IMR-90 (cell line): ENCODE data around the gene RFK. TPM values are rescaled to one million over a fixed set of nuclear protein-coding genes. Genes with fewer than 3 reads are reported as not detected.
A peak's percentile ranks its signal among the peaks of the same experiment; 100 is the strongest.

Source experiments
- ATAC-seq: fragments of 200-7000 bp; cut with Tn5 transposase; 2 replicates; pipeline ENCODE4 v1.9.1; 2020; ENCODE audit warnings: low read depth, mild to moderate bottlenecking, moderate library complexity
- BruUV-seq: library from RNA; stranded (reverse); fragments of 400-500 nt; replicated peaks from 2 replicates; lab custom pipeline; 2021; lab: Mats Ljungman, UMichigan
- CTCF ChIA-PET: fragments of 300-600 bp; formaldehyde crosslinking; extraction: SDS; loops from one replicate; lab custom pipeline; 2021; ENCODE audit warnings: antibody characterized with exemption; lab: Yijun Ruan, JAX
- POLR2A ChIA-PET: fragments of 300-600 bp; sonication (Branson Sonifier 250); formaldehyde crosslinking; loops from one replicate; lab custom pipeline; 2022; ENCODE audit warnings: antibody characterized with exemption; ENCODE audit not compliant: unreplicated experiment; lab: Charles Lee
- DNase-seq: peaks from one replicate; pipeline ENCODE4 v3.0.0; 2013
- H2AFZ ChIP-seq: replicated peaks from 2 replicates; pipeline ENCODE3; 2013; ENCODE audit warnings: low read length, mild to moderate bottlenecking; ENCODE audit not compliant: poor library complexity
- H2AK5ac ChIP-seq: 2 replicates; pipeline ENCODE4 v1.6.1; 2013; ENCODE audit warnings: low read depth, low read length, inconsistent platforms
- H2AK9ac ChIP-seq: replicated peaks from 2 replicates; pipeline ENCODE3; 2013; ENCODE audit warnings: mild to moderate bottlenecking, low read depth, low read length, moderate library complexity; ENCODE audit not compliant: poor library complexity
- H2BK120ac ChIP-seq: 2 replicates; pipeline ENCODE4 v1.6.1; 2013; ENCODE audit warnings: low read depth, low read length, inconsistent platforms
- H2BK15ac ChIP-seq: 3 replicates; pipeline ENCODE4 v1.6.1; 2013; ENCODE audit warnings: low read depth, low read length, inconsistent platforms
- H2BK20ac ChIP-seq: 2 replicates; pipeline ENCODE4 v1.6.1; 2013; ENCODE audit warnings: low read depth, mild to moderate bottlenecking, inconsistent platforms, low read length, moderate library complexity
- H2BK5ac ChIP-seq: 2 replicates; pipeline ENCODE4 v1.6.1; 2013; ENCODE audit warnings: mild to moderate bottlenecking, low read depth, low read length, inconsistent platforms; ENCODE audit not compliant: poor library complexity, severe bottlenecking
- H3K14ac ChIP-seq: replicated peaks from 2 replicates; pipeline ENCODE4 v1.6.1; 2013; ENCODE audit warnings: low read depth, low read length, inconsistent platforms
- H3K18ac ChIP-seq: 2 replicates; pipeline ENCODE4 v1.6.1; 2013; ENCODE audit warnings: low read depth, low read length, control low read depth
- H3K23ac ChIP-seq: 2 replicates; pipeline ENCODE4 v1.6.1; 2013; ENCODE audit warnings: low read depth, low read length, inconsistent platforms
- H3K27ac ChIP-seq: 2 replicates; pipeline ENCODE4 v1.5.1; 2013; ENCODE audit warnings: mild to moderate bottlenecking, control low read depth, low read length; ENCODE audit not compliant: insufficient read depth
- H3K27me3 ChIP-seq: 2 replicates; pipeline ENCODE4 v1.6.1; 2013; ENCODE audit warnings: low read length; ENCODE audit not compliant: control insufficient read depth, insufficient read depth
- H3K36me3 ChIP-seq: 2 replicates; pipeline ENCODE4 v1.6.1; 2013; ENCODE audit warnings: low read length, mixed read lengths; ENCODE audit not compliant: control insufficient read depth, insufficient read depth
- H3K4ac ChIP-seq: 2 replicates; pipeline ENCODE4 v1.6.1; 2013; ENCODE audit warnings: low read depth, low read length, inconsistent platforms
- H3K4me1 ChIP-seq: 2 replicates; pipeline ENCODE4 v1.6.1; 2013; ENCODE audit warnings: low read length, mixed read lengths; ENCODE audit not compliant: control insufficient read depth, insufficient read depth
- H3K4me2 ChIP-seq: 2 replicates; pipeline ENCODE4 v1.6.1; 2013; ENCODE audit warnings: low read depth, mild to moderate bottlenecking, control low read depth, low read length, moderate library complexity
- H3K4me3 ChIP-seq: 2 replicates; pipeline ENCODE4 v1.5.1; 2013; ENCODE audit warnings: low read depth, mild to moderate bottlenecking, control low read depth, low read length, moderate library complexity; ENCODE audit not compliant: insufficient read depth
- H3K56ac ChIP-seq: 2 replicates; pipeline ENCODE4 v1.6.1; 2013; ENCODE audit warnings: low read length, inconsistent platforms; ENCODE audit not compliant: insufficient read depth; ENCODE audit errors: extremely low read depth
- H3K79me1 ChIP-seq, 2 experiments: 2 replicates each; pipeline ENCODE4 v1.6.1; 2013; ENCODE audit warnings: low read length in 2 of 2, inconsistent platforms in 1 of 2, low read depth in 1 of 2
- H3K9ac ChIP-seq: 2 replicates; pipeline ENCODE4 v1.6.1; 2013; ENCODE audit warnings: low read depth, low read length, control low read depth
- H3K9me1 ChIP-seq: 2 replicates; pipeline ENCODE4 v1.6.1; 2013; ENCODE audit warnings: low read length, inconsistent platforms; ENCODE audit not compliant: insufficient read depth
- H3K9me3 ChIP-seq: 2 replicates; pipeline ENCODE4 v1.6.1; 2013; ENCODE audit warnings: low read length; ENCODE audit not compliant: control insufficient read depth, insufficient read depth
- H4K20me1 ChIP-seq: 2 replicates; pipeline ENCODE4 v1.6.1; 2013; ENCODE audit warnings: low read length, inconsistent platforms; ENCODE audit not compliant: insufficient read depth
- H4K5ac ChIP-seq: 2 replicates; pipeline ENCODE4 v1.6.1; 2013; ENCODE audit warnings: mild to moderate bottlenecking, low read depth, low read length, control low read depth
- H4K8ac ChIP-seq, 2 experiments: 2 replicates each; pipeline ENCODE4 v1.6.1; 2013; ENCODE audit warnings: low read depth in 2 of 2, low read length in 2 of 2, control low read depth in 1 of 2, inconsistent platforms in 1 of 2
- H4K91ac ChIP-seq: 2 replicates; pipeline ENCODE4 v1.6.1; 2013; ENCODE audit warnings: low read depth, low read length, inconsistent platforms; ENCODE audit not compliant: insufficient read depth
- CEBPB ChIP-seq: IDR thresholded peaks from 2 replicates; pipeline ENCODE4 v1.6.1; 2012; ENCODE audit warnings: low read depth, low read length, improper control_type of control experiment
- NFE2L2 ChIP-seq: fragments of 150-350 bp; IDR thresholded peaks from 2 replicates; pipeline ENCODE4 v1.6.1; 2016; ENCODE audit warnings: low read depth, mild to moderate bottlenecking, low read length
- WGBS, 2 experiments: methylation state at CpG; one replicate each; pipeline versions ENCODE4 v1.1.5 to v1.1.7; 2013; ENCODE audit warnings: missing lambda C conversion rate in 2 of 2; ENCODE audit not compliant: insufficient read length in 1 of 2; ENCODE audit errors: extremely low coverage in 2 of 2; 5-methylcytosine and 5-hydroxymethylcytosine counted together
- dilution Hi-C: fragments of 300-500 bp; cut with HindIII; formaldehyde crosslinking; loops from one replicate; pipeline ENCODE4 v1.14.3; 2018; ENCODE audit warnings: low sequenced_read_pairs; ENCODE audit not compliant: unreplicated experiment
- in situ Hi-C: fragments of 300-500 bp; cut with MboI; formaldehyde crosslinking; loops from 3 replicates; pipeline ENCODE4 v1.14.3; 2019; ENCODE audit warnings: low sequenced_read_pairs, inconsistent platforms, mixed read lengths
- intact Hi-C: fragments of 100-400 bp; cut with micrococcal nuclease; formaldehyde crosslinking; loops from 2 replicates; pipeline ENCODE4 v1.10.0; 2022
- polyA plus RNA-seq, 3 experiments: library from polyadenylated mRNA; depleted of rRNA; stranded (reverse); fragments of >200 nt; gene quantifications; 2 replicates each; pipeline ENCODE4 v1.2.3, GENCODE V29; 2012; ENCODE audit warnings: low replicate concordance in 1 of 3
- total RNA-seq: library from RNA; depleted of rRNA; stranded (reverse); fragments of >200 nt; gene quantifications from 2 replicates; pipeline ENCODE4 v1.2.3, GENCODE V29; 2012

The RFK gene
- total and polyA plus RNA-seq, 2 of the 4 experiments (the other 2 are of a cell fraction), result 10.3 to 13.8 TPM

- no peak for ATAC-seq
- Histone ChIP-seq H3K4me1 (no peaks in the 10 kb centered on the region), H2BK15ac (no peak overlapping the region), H3K27ac (no peak overlapping the region), H4K5ac (no peak overlapping the region), H3K79me1 (no peaks in the 10 kb centered on the region), H3K9ac (no peak overlapping the region), H3K9me1 (no peaks in the 10 kb centered on the region), H3K4me3 (no peak overlapping the region), H3K14ac (no peak overlapping the region), H3K4ac (no peak overlapping the region), H2AK5ac (no peak overlapping the region), H3K36me3 (no peaks in the 10 kb centered on the region), H2BK5ac (no peak overlapping the region), H3K56ac (no peak overlapping the region), H2BK120ac (no peak overlapping the region), H4K8ac (no peak overlapping the region), H2AFZ (no peak overlapping the region), H3K18ac (no peak overlapping the region), H4K20me1 (no peaks in the 10 kb centered on the region), H3K27me3 (no peaks in the 10 kb centered on the region), H4K91ac (no peak overlapping the region), H2AK9ac (no peak overlapping the region), H3K23ac (no peak overlapping the region), H3K4me2 (no peak overlapping the region), H3K9me3 (no peaks in the 10 kb centered on the region), H2BK20ac (no peak overlapping the region)
- ChIA-PET CTCF (interaction anchor here (0.6 kb wide), 1 partner anchor 15 kb away, joined by 4 read pairs; no protein-coding TSS in a partner anchor), POLR2A (no interaction called here)
- DNase-seq, result no peak
- in situ Hi-C loops, result no loop called here
- TF ChIP-seq CEBPB, result 0 out of 2 replicates have a peak, but pooled peaks have one; percentile 6
- TF ChIP-seq NFE2L2, result no peak
- BruUV-seq, result no TSS peak
- dilution Hi-C loops, result no loop called here
- no CpG with 5 or more reads among the region's 2 CpGs for WGBS, 2 experiments
- intact Hi-C loops, result no loop called here
These were observed 29.3 kb upstream of the RFK start for GRCh38 chr9:76423216-76424177.
